H7 (cell line): ENCODE data around the gene FOXO3. TPM values are rescaled to one million over a fixed set of nuclear protein-coding genes. Genes with fewer than 3 reads are reported as not detected.

ENCODE experiments used
- DNase-seq: peaks from one replicate; pipeline ENCODE4 v3.0.0; 2012
- H3K27me3 ChIP-seq: 2 replicates; pipeline ENCODE4 v1.6.0; 2011; ENCODE audit warnings: mild to moderate bottlenecking, low read length; ENCODE audit not compliant: control insufficient read depth, insufficient read depth
- H3K36me3 ChIP-seq: replicated peaks from 2 replicates; pipeline ENCODE4 v1.5.1; 2011; ENCODE audit warnings: low read length; ENCODE audit not compliant: control insufficient read depth, insufficient read depth
- H3K4me3 ChIP-seq: 2 replicates; pipeline ENCODE4 v1.5.1; 2011; ENCODE audit warnings: low read depth, mild to moderate bottlenecking, control low read depth, low read length, moderate library complexity; ENCODE audit not compliant: insufficient read depth
- total RNA-seq: library from RNA; depleted of rRNA; stranded (reverse); fragments of >200 nt; shearing (Covaris generic); gene quantifications from 2 replicates; pipeline ENCODE4 v1.2.3, GENCODE V29; 2014

The FOXO3 gene
- total RNA-seq, 1 experiment from 2014 or later: 10.9 TPM

- Histone ChIP-seq H3K27me3 (peaks cover 12% of the 10 kb centered on the region), H3K36me3 (no peaks in the 10 kb centered on the region), H3K4me3 (peak overlapping the region; percentile 79)
- DNase-seq: peak; percentile 70
Observed at GRCh38 chr6:108561742-108562502, 1.2 kb downstream of the FOXO3 start.

GRCh38 chr6:108562503-108562993, 1.8 kb downstream of the FOXO3 start:
- H3K4me3 ChIP-seq: peak overlapping the region; percentile 79
- no peaks in the 10 kb centered on the region for H3K36me3 ChIP-seq
- DNase-seq: peak; percentile 89
- H3K27me3 ChIP-seq: peaks cover 9% of the 10 kb centered on the region

DNA sequence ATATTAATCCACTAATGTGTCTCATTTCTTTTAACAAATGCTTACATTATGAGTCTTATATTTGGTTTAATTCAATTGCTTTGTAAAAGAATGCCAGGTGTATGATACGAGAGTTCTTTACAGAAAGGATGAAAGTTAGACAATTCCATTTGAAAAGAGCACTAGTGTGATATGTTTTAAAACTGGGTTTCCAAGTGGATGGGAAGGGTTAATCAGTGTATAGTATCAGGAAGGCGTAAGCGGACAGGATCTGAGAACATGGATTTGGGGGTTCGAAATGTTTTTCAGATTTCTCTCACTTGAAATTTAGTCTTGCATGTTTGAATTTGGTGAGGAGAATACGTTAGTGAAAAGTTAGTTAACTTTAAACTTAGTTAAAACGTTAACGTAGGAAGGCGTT, 2.6 kb downstream of the FOXO3 start:
- Histone ChIP-seq H3K4me3 (peak overlapping the region; percentile 6; the same call in 1 of the 2 replicates), H3K36me3 (no peaks in the 10 kb centered on the region; the same call in 1 of the 2 replicates), H3K27me3 (peaks cover 9% of the 10 kb centered on the region)
- DNase-seq: no peak

DNA sequence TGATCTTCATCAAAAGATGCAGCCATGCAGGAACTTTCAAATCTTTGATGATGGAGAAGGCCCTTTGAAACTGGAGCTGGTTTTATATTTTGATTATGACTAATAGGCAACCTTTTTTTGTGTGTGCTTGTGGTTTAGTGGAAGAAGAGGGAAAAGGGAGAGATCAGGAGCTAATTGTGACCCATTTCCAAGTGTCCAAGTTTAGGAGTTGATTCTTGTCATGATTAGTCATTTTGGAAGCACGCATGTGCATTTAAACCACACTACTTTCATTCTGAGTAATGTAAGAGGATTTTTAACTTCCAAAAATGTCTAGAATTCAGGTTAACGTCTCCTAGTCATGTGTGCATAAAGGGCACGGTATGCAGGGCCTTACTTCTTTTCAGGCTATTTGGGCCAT, 3.5 kb downstream of the FOXO3 start:
- DNase-seq: no peak
- no peak overlapping the region for H3K4me3 ChIP-seq

GRCh38 chr6:108565091-108565766, 4.5 kb downstream of the FOXO3 start:
- Histone ChIP-seq H3K27me3 (peaks cover 9% of the 10 kb centered on the region), H3K36me3 (no peaks in the 10 kb centered on the region; the same call in 1 of the 2 replicates), H3K4me3 (no peak overlapping the region)
- DNase-seq: no peak

More for the DNA sequence above, 3.5 kb downstream of the FOXO3 start:
- no peaks in the 10 kb centered on the region; the same call in 1 of the 2 replicates for H3K36me3 ChIP-seq
- H3K27me3 ChIP-seq: peaks cover 9% of the 10 kb centered on the region

DNA sequence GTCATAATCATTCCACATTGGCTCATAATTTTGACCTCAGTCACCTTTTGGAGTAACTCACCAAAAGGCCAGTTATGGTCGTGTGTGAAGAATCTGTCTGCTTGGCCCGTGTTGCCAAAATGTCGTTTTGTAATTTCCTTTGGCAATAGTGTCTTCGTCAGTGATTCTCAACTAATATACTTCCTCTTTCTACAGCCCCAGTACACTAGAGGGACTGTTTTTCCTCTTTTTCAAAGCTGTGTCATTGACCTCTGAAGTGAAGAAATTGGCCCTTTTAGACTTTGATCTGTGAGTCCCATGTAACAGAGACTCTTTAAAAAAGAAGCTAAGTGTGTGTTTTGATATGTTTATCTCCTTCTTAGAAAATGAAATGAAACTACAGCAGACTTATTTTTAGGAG, 5.2 kb downstream of the FOXO3 start:
- no peak overlapping the region for H3K4me3 ChIP-seq
- DNase-seq: no peak
- no peaks in the 10 kb centered on the region; the same call in 1 of the 2 replicates for H3K36me3 ChIP-seq
- H3K27me3 ChIP-seq: peaks cover 9% of the 10 kb centered on the region

DNA sequence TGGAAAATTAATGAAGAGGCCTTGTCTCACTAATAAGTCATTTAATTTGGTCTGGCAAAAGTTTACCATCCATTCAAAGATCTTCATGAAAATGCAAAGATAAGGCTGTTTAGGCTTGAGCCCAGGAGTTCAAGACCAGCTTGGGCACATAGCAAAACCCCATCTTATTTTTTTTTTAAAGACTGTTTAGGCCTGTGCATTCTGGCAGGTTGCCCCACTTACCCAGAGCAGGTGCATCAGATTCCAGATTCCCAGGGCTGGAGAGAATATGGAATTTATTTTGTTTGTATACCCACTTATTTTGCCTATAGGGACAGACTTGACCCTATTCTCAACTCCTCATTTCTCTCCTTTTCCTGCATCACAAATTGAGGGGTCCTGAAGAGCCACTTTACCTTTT, 5.7 kb downstream of the FOXO3 start:
- peaks cover 9% of the 10 kb centered on the region for H3K27me3 ChIP-seq
- no peak overlapping the region for H3K4me3 ChIP-seq
- no peaks in the 10 kb centered on the region; the same call in 1 of the 2 replicates for H3K36me3 ChIP-seq
- no peak for DNase-seq

DNA sequence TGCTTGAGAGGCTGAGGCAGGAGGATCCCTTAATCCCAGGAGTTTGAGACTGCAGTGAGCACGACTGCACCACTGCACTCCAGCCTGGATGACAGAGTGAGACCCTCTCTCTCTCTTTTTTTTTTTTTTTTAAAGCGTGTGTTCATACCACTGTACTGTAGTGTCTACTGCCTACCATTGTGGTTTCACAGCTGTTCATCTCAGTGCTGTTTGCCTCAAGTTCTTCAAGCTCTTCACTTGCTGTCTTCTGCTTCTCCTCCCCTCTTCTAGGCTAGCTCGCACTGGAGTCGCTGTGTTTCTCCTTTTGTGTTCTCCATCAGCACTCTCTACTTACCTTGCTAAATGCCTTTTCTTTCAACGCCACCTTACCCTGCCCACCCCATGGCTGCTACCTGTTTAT, 7.4 kb downstream of the FOXO3 start:
- no peak for DNase-seq
- Histone ChIP-seq H3K36me3 (no peaks in the 10 kb centered on the region; the same call in 1 of the 2 replicates), H3K27me3 (no peaks in the 10 kb centered on the region), H3K4me3 (no peak overlapping the region)

- no peaks in the 10 kb centered on the region for H3K27me3 ChIP-seq
- H3K4me3 ChIP-seq: no peak overlapping the region
- H3K36me3 ChIP-seq: no peaks in the 10 kb centered on the region; the same call in 1 of the 2 replicates
- DNase-seq: no peak
Observed at GRCh38 chr6:108568551-108569305, 8.0 kb downstream of the FOXO3 start.

DNA sequence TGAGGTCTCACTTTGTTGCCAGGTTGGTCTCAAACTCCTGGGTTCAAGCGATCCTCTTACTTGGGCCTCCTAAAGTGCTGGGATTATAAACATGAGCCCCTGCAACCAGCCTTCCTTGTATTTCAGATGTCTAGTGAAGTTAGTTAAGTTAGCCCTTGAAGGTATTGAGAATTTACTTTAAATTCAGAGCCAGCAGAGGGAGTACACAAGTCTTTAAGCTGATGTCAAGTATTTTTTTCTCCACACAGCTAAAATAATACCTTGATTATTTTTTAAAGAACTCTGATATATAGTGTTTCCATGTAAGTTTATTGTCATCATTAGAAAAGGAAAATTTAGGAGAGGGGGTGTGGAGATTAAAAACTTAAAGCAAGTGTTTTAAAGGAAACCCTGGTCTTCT, 9.8 kb downstream of the FOXO3 start:
- DNase-seq: no peak
- no peak overlapping the region for H3K4me3 ChIP-seq
- H3K36me3 ChIP-seq: no peaks in the 10 kb centered on the region; the same call in 1 of the 2 replicates
- H3K27me3 ChIP-seq: no peaks in the 10 kb centered on the region

DNA sequence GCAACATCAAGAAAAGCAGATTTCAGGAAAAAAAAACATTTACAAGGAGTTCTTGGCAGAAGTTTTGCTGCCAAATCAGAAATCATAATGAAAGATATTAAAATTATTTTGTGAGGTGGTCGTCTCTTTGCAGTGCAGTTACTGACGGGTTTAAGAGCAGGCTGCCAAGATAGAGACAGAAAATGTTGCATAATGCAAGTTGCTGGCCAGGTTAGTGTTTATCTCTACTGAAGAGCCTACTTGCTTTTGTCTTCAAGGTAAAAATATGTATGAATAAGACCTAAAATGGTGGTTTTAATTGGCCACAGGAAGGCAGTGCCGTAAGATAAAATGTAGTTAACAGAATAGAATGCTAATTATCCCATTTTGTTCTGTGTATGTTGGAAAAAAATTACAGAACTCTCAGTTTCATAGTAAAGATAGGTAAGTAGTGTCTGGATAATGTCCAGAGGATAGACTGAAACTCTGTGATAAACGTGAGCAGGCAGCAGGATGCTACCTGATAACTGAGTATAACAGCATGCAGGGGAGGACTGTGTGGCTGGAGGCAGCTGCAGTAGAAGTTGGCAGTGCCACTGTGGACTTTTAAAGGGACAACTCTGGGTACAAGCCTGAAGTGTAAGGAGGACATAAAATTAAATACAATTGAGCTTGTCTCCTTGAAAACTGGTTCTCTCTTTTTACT, 13.9 kb downstream of the FOXO3 start:
- Histone ChIP-seq H3K27me3 (no peaks in the 10 kb centered on the region), H3K4me3 (no peak overlapping the region), H3K36me3 (no peaks in the 10 kb centered on the region; the same call in 1 of the 2 replicates)
- DNase-seq: no peak

GRCh38 chr6:108575905-108576494, 15.3 kb downstream of the FOXO3 start:
- no peak for DNase-seq
- Histone ChIP-seq H3K27me3 (no peaks in the 10 kb centered on the region), H3K36me3 (no peaks in the 10 kb centered on the region; the same call in 1 of the 2 replicates), H3K4me3 (no peak overlapping the region)

DNA sequence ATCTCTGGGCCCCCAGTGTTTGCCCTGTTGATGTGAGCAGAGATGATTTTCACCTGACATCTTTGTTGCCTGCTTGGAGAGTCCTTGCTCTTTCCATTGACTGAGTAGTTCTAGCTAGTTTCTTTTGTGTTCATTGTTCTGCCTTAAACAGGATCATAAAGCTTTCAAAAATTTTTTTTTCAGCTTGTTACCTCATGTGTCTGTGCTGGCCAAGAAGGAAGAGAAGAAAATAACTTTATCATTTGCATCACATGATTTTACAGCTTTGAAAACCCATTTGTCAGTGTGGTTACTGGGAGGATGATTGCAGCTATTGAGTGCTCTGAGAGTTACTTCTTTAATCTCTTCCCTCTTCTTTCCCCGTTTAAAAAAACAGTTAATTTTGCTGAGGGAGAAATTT, 16.0 kb downstream of the FOXO3 start:
- DNase-seq: no peak
- Histone ChIP-seq H3K27me3 (no peaks in the 10 kb centered on the region), H3K4me3 (no peak overlapping the region), H3K36me3 (no peaks in the 10 kb centered on the region; the same call in 1 of the 2 replicates)
